C4-2B (cell line): ENCODE measurements around the gene ENKD1.

ENCODE experiments used
- ZFX ChIP-seq: fragments of 450-650 bp; IDR thresholded peaks from 2 replicates; pipeline ENCODE4 v1.6.1; 2017
- TF ChIP-seq, protein P1 (sequence below): fragments of 450-650 bp; conservative IDR thresholded peaks from 2 replicates; pipeline ENCODE4 v1.5.1; 2017; ENCODE audit warnings: mild to moderate bottlenecking

DNA sequence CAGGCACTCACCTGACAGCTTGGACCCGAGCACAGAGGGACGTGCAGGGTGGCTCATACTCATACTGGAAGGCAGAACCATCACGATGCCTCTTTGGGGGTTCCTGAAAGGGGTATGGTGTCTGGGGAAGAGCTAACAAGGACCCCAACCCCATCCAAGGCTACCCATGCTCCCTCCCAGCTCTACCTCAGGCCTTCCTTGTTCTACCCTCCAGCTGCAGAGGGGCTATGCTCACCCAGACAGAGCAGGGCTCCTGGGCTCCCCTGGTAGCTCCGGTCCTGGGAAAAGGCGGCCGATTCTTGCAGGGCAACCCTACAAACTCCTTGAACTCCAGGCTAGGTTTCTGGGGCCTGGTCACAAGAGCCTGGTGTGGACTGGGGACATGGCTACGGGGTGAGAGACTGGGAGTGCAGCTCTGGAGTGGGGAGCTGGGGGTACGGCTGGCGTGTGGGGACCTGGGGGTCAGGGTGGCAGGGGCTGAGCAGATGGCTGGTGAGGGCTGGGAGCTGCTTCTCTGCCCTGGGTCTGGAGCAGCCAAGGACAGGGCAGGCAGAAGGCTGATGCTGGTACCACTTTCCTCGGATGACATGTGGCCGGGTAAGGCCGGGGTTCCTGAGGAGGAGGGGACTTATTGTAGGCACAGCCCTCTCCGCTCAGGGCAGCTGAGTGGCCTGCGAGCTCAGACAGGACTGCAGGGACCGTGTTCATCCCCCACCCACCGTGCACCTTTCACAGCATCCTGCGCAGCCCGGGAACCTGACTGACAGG is 8.6 kb downstream of the ENKD1 start:
- TF ChIP-seq, protein P1, sequence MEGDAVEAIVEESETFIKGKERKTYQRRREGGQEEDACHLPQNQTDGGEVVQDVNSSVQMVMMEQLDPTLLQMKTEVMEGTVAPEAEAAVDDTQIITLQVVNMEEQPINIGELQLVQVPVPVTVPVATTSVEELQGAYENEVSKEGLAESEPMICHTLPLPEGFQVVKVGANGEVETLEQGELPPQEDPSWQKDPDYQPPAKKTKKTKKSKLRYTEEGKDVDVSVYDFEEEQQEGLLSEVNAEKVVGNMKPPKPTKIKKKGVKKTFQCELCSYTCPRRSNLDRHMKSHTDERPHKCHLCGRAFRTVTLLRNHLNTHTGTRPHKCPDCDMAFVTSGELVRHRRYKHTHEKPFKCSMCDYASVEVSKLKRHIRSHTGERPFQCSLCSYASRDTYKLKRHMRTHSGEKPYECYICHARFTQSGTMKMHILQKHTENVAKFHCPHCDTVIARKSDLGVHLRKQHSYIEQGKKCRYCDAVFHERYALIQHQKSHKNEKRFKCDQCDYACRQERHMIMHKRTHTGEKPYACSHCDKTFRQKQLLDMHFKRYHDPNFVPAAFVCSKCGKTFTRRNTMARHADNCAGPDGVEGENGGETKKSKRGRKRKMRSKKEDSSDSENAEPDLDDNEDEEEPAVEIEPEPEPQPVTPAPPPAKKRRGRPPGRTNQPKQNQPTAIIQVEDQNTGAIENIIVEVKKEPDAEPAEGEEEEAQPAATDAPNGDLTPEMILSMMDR = no peak
- no peak for TF ChIP-seq ZFX
